Activated naive CD4-positive, alpha-beta T cell treated with anti-CD3 and anti-CD28 coated beads, Interleukin-2, amount 10 ng/mL, durations not matched to agents 7 days and 5 days (primary cell): ENCODE results near the gene NMNAT2.
A peak's percentile ranks its signal among the peaks of the same experiment; 100 is the strongest.

Experiments used
- CTCF ChIA-PET: fragments of 350-600 bp; sonication (Branson Sonifier 250); formaldehyde crosslinking; loops from one replicate; lab custom pipeline; 2021; ENCODE audit warnings: antibody characterized with exemption; lab: Charles Lee
- DNase-seq: peaks from one replicate; pipeline ENCODE4 v3.0.0-alpha.2; 2020
- H3K27ac Mint-ChIP-seq: one replicate; pipeline ENCODE4 v1.8.0; 2021; ENCODE audit warnings: mild to moderate bottlenecking, moderate library complexity, mixed read lengths
- H3K27me3 Mint-ChIP-seq: one replicate; pipeline ENCODE4 v1.8.0; 2021; ENCODE audit warnings: mild to moderate bottlenecking, mixed read lengths
- H3K36me3 Mint-ChIP-seq: one replicate; pipeline ENCODE4 v1.8.0; 2021; ENCODE audit warnings: mixed read lengths
- H3K4me1 Mint-ChIP-seq: one replicate; pipeline ENCODE4 v1.8.0; 2021; ENCODE audit warnings: mixed read lengths
- H3K4me3 Mint-ChIP-seq: one replicate; pipeline ENCODE4 v1.8.0; 2021; ENCODE audit warnings: mild to moderate bottlenecking, moderate library complexity, mixed read lengths
- H3K9me3 Mint-ChIP-seq: one replicate; pipeline ENCODE4 v1.8.0; 2021; ENCODE audit warnings: mixed read lengths

NMNAT2 gene

DNA sequence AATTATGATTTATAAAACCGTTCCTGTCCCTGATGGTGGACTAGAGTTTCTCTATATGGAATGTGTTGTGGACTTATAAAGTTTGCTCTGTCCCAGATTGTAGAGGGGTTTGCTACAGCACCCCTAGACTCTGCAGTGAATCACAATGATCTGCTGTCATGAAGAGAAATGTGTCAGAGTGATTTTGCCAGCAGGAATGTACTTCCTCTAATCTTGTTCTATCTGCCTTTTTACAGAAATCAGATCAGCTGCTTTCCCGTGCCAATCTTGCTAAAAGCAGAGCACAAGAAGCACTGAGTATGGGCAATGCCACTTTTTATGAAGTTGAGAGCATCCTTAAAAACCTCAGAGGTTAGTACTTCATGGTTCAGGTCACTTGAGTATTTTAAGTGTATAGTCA is 180.1 kb downstream of the NMNAT2 start:
- Mint-ChIP-seq H3K4me3 (no peak overlapping the region), H3K27ac (no peak overlapping the region), H3K27me3 (peaks cover 26% of the 10 kb centered on the region), H3K9me3 (no peaks in the 10 kb centered on the region), H3K4me1 (no peaks in the 10 kb centered on the region), H3K36me3 (no peaks in the 10 kb centered on the region)
- DNase-seq, result no peak
- CTCF ChIA-PET, result interaction anchor here (3.9 kb wide), 1 partner anchor 10 kb away, joined by 10 read pairs; no protein-coding TSS in a partner anchor

GRCh38 chr1:183237046-183237445 is 181.1 kb downstream of the NMNAT2 start:
- H3K4me1 Mint-ChIP-seq, result no peaks in the 10 kb centered on the region
- peaks cover 25% of the 10 kb centered on the region for H3K27me3 Mint-ChIP-seq
- DNase-seq, result no peak
- H3K4me3 Mint-ChIP-seq, result no peak overlapping the region
- no peak overlapping the region for H3K27ac Mint-ChIP-seq
- CTCF ChIA-PET, result interaction anchor here (3.9 kb wide), 1 partner anchor 9 kb away, joined by 10 read pairs; no protein-coding TSS in a partner anchor
- H3K9me3 Mint-ChIP-seq, result no peaks in the 10 kb centered on the region
- H3K36me3 Mint-ChIP-seq, result no peaks in the 10 kb centered on the region

DNA sequence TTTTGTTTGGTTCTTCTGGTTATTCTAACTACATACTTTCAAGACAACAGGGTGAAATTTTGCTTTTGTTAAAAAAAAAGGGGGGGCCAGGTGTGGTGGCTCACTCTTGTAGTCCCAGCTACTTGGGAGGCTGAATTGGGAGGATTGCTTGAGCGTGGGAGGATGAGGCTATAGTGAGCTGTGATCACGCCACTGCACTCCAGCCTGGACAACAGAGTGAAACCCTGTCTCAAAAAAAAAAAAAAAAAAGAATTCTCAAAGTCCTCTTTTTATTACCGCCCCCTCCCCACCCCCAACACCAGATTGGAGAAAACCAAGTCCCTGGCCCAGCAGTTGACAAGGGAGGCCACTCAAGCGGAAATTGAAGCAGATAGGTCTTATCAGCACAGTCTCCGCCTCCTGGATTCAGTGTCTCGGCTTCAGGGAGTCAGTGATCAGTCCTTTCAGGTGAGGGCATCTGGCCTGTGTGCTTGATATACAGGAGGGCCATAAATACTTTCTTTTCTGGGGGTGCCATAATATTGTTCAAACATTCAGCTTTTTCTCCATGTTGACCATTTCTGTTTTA is 181.9 kb downstream of the NMNAT2 start:
- peaks cover 27% of the 10 kb centered on the region for H3K27me3 Mint-ChIP-seq
- H3K36me3 Mint-ChIP-seq, result no peaks in the 10 kb centered on the region
- H3K4me3 Mint-ChIP-seq, result no peak overlapping the region
- CTCF ChIA-PET, result no interaction called here
- DNase-seq, result no peak
- no peaks in the 10 kb centered on the region for H3K9me3 Mint-ChIP-seq
- H3K27ac Mint-ChIP-seq, result no peak overlapping the region
- H3K4me1 Mint-ChIP-seq, result no peaks in the 10 kb centered on the region

- Mint-ChIP-seq H3K4me3 (no peak overlapping the region), H3K36me3 (no peaks in the 10 kb centered on the region), H3K4me1 (no peaks in the 10 kb centered on the region), H3K9me3 (no peaks in the 10 kb centered on the region), H3K27me3 (peaks cover 27% of the 10 kb centered on the region), H3K27ac (no peak overlapping the region)
- CTCF ChIA-PET, result no interaction called here
- no peak for DNase-seq
These were observed 182.7 kb downstream of the NMNAT2 start for GRCh38 chr1:183235503-183235902.

GRCh38 chr1:183234660-183235476 is 183.3 kb downstream of the NMNAT2 start:
- no peaks in the 10 kb centered on the region for H3K36me3 Mint-ChIP-seq
- CTCF ChIA-PET, result no interaction called here
- H3K4me1 Mint-ChIP-seq, result no peaks in the 10 kb centered on the region
- no peak for DNase-seq
- no peak overlapping the region for H3K4me3 Mint-ChIP-seq
- peaks cover 24% of the 10 kb centered on the region for H3K27me3 Mint-ChIP-seq
- peak overlapping the region; percentile 24 for H3K27ac Mint-ChIP-seq
- no peaks in the 10 kb centered on the region for H3K9me3 Mint-ChIP-seq

- DNase-seq, result no peak
- no peak overlapping the region for H3K4me3 Mint-ChIP-seq
- peaks cover 15% of the 10 kb centered on the region for H3K27me3 Mint-ChIP-seq
- H3K9me3 Mint-ChIP-seq, result no peaks in the 10 kb centered on the region
- CTCF ChIA-PET, result no interaction called here
- no peaks in the 10 kb centered on the region for H3K4me1 Mint-ChIP-seq
- no peaks in the 10 kb centered on the region for H3K36me3 Mint-ChIP-seq
- no peak overlapping the region for H3K27ac Mint-ChIP-seq
These were observed 185.1 kb downstream of the NMNAT2 start for GRCh38 chr1:183233113-183233512.

GRCh38 chr1:183231545-183231944 is 186.6 kb downstream of the NMNAT2 start:
- Mint-ChIP-seq H3K4me3 (no peak overlapping the region), H3K9me3 (no peaks in the 10 kb centered on the region), H3K36me3 (no peaks in the 10 kb centered on the region), H3K4me1 (peaks cover 6% of the 10 kb centered on the region), H3K27ac (no peak overlapping the region), H3K27me3 (peaks cover 15% of the 10 kb centered on the region)
- no peak for DNase-seq
- CTCF ChIA-PET, result no interaction called here

GRCh38 chr1:183230413-183230812 is 187.8 kb downstream of the NMNAT2 start:
- CTCF ChIA-PET, result interaction anchor here (1.4 kb wide), 1 partner anchor 267 kb away, joined by 4 read pairs; no protein-coding TSS in a partner anchor
- H3K4me1 Mint-ChIP-seq, result peaks cover 6% of the 10 kb centered on the region
- DNase-seq, result no peak
- H3K27ac Mint-ChIP-seq, result no peak overlapping the region
- no peaks in the 10 kb centered on the region for H3K9me3 Mint-ChIP-seq
- H3K27me3 Mint-ChIP-seq, result peaks cover 12% of the 10 kb centered on the region
- no peaks in the 10 kb centered on the region for H3K36me3 Mint-ChIP-seq
- no peak overlapping the region for H3K4me3 Mint-ChIP-seq

DNA sequence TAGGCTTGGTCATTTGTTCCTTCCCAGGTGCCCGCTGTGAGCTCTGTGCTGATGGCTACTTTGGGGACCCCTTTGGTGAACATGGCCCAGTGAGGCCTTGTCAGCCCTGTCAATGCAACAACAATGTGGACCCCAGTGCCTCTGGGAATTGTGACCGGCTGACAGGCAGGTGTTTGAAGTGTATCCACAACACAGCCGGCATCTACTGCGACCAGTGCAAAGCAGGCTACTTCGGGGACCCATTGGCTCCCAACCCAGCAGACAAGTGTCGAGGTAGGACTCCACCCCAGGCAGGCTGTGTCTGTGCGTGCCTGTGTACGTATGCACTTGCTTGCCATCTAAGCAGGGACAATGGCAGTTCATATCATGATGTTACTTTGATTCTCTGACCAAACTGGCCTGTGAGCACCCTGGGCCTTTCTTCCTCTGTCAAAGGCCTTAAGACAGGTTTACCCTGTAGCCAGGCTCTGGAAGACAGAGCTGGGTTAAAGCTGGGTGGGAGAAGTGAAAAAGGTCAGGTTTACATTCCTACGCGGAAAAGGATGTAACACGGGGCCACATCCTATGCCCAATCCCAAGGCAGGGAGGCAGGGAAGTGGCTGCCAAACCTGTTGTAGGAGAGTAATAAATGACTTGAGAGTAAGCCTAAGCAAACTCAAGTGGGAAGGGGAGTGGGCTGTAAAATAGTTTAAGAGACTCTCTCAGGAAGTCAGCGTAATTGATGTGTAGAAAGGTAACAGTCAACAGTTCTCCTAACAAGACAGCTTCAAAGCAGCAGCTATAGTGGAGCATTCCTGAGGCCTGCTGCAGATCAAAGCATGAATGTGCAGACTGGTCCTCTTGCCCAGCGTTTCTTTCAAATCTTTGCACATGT is 189.6 kb downstream of the NMNAT2 start:
- no peak for DNase-seq
- no peaks in the 10 kb centered on the region for H3K9me3 Mint-ChIP-seq
- peaks cover 6% of the 10 kb centered on the region for H3K4me1 Mint-ChIP-seq
- peaks cover 12% of the 10 kb centered on the region for H3K27me3 Mint-ChIP-seq
- H3K4me3 Mint-ChIP-seq, result no peak overlapping the region
- no peaks in the 10 kb centered on the region for H3K36me3 Mint-ChIP-seq
- no peak overlapping the region for H3K27ac Mint-ChIP-seq
- CTCF ChIA-PET, result interaction anchor here (0.7 to 2.3 kb wide), 9 partner anchors 10 to 1479 kb away, joined by 3 to 21 read pairs (median 3); no protein-coding TSS in a partner anchor

- H3K27ac Mint-ChIP-seq, result no peak overlapping the region
- H3K27me3 Mint-ChIP-seq, result peaks cover 12% of the 10 kb centered on the region
- no peaks in the 10 kb centered on the region for H3K9me3 Mint-ChIP-seq
- H3K36me3 Mint-ChIP-seq, result no peaks in the 10 kb centered on the region
- no peak overlapping the region for H3K4me3 Mint-ChIP-seq
- peaks cover 6% of the 10 kb centered on the region for H3K4me1 Mint-ChIP-seq
- CTCF ChIA-PET, result interaction anchor here (0.7 to 2.3 kb wide), 10 partner anchors 10 to 1480 kb away, joined by 3 to 21 read pairs (median 3); no protein-coding TSS in a partner anchor
- peak; percentile 60 for DNase-seq
These were observed 190.5 kb downstream of the NMNAT2 start for GRCh38 chr1:183227422-183228346.

GRCh38 chr1:183226963-183227362 is 191.2 kb downstream of the NMNAT2 start:
- CTCF ChIA-PET, result interaction anchor here (0.9 to 2.3 kb wide), 4 partner anchors 9 to 265 kb away, joined by 3 to 21 read pairs (median 8); no protein-coding TSS in a partner anchor
- Mint-ChIP-seq H3K4me3 (no peak overlapping the region), H3K27me3 (peaks cover 5% of the 10 kb centered on the region), H3K9me3 (no peaks in the 10 kb centered on the region), H3K27ac (no peak overlapping the region), H3K4me1 (peaks cover 6% of the 10 kb centered on the region), H3K36me3 (no peaks in the 10 kb centered on the region)
- DNase-seq, result no peak

DNA sequence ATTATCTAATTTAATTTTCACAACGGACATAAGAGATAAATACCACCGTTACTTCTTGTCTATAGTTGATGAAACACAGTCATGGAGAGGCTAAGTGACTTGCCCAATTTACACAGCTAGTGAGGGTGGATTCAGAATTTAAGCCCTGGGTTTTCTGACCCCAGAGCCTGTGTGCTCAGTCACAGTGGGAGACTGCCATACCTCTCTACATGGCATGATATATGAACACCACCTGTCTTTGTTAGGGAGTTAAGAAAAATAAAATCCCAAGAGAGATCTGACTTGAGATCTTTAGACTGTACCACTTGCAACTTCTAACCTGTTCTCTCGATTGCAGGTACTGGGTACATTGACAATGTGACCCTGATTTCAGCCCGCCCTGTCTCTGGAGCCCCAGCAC is 191.8 kb downstream of the NMNAT2 start:
- H3K9me3 Mint-ChIP-seq, result no peaks in the 10 kb centered on the region
- H3K4me1 Mint-ChIP-seq, result peaks cover 6% of the 10 kb centered on the region
- no peak overlapping the region for H3K27ac Mint-ChIP-seq
- CTCF ChIA-PET, result no interaction called here
- no peaks in the 10 kb centered on the region for H3K36me3 Mint-ChIP-seq
- DNase-seq, result no peak
- H3K4me3 Mint-ChIP-seq, result no peak overlapping the region
- H3K27me3 Mint-ChIP-seq, result peaks cover 4% of the 10 kb centered on the region

- CTCF ChIA-PET, result no interaction called here
- Mint-ChIP-seq H3K36me3 (no peaks in the 10 kb centered on the region), H3K9me3 (no peaks in the 10 kb centered on the region)
These were observed 194.7 kb downstream of the NMNAT2 start for GRCh38 chr1:183223467-183223866.

More at GRCh38 chr1:183223467-183223866, 194.7 kb downstream of the NMNAT2 start:
- H3K27ac Mint-ChIP-seq, result no peak overlapping the region
- no peak overlapping the region for H3K4me3 Mint-ChIP-seq
- H3K27me3 Mint-ChIP-seq, result peaks cover 4% of the 10 kb centered on the region
- no peak for DNase-seq
- H3K4me1 Mint-ChIP-seq, result peaks cover 23% of the 10 kb centered on the region
